ENCODE results near the gene SLC8A2. TPM values are rescaled to one million over a fixed set of nuclear protein-coding genes. Genes with fewer than 3 reads are reported as not detected.

SLC8A2 gene
- total RNA-seq, 2 donors from 2014 or later, result 0.74 to 2.3 TPM

GRCh38 chr19:47476438-47476972 lies 4.8 kb upstream of the SLC8A2 start:
- H3K4me3 ChIP-seq, result no peak overlapping the region
- H3K9me3 ChIP-seq, result no peaks in the 10 kb centered on the region
- H3K27me3 ChIP-seq, result peaks cover 6% of the 10 kb centered on the region
- no peak overlapping the region for H3K27ac ChIP-seq
- H3K36me3 ChIP-seq, result no peaks in the 10 kb centered on the region
- no peak for DNase-seq
- intact Hi-C loops (cut with DNase I), result no loop called here
- TF ChIP-seq, protein P1, sequence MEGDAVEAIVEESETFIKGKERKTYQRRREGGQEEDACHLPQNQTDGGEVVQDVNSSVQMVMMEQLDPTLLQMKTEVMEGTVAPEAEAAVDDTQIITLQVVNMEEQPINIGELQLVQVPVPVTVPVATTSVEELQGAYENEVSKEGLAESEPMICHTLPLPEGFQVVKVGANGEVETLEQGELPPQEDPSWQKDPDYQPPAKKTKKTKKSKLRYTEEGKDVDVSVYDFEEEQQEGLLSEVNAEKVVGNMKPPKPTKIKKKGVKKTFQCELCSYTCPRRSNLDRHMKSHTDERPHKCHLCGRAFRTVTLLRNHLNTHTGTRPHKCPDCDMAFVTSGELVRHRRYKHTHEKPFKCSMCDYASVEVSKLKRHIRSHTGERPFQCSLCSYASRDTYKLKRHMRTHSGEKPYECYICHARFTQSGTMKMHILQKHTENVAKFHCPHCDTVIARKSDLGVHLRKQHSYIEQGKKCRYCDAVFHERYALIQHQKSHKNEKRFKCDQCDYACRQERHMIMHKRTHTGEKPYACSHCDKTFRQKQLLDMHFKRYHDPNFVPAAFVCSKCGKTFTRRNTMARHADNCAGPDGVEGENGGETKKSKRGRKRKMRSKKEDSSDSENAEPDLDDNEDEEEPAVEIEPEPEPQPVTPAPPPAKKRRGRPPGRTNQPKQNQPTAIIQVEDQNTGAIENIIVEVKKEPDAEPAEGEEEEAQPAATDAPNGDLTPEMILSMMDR (IDR thresholded peaks at IDR 0.05), result no peak
- H3K9ac ChIP-seq (ENCODE audit: low read depth in 2 of 2, low read length in 2 of 2), result no peak overlapping the region
- H3K4me1 ChIP-seq, result no peaks in the 10 kb centered on the region

GRCh38 chr19:47475465-47475864 lies 3.8 kb upstream of the SLC8A2 start:
- TF ChIP-seq, protein P1 (IDR thresholded peaks at IDR 0.05), result no peak
- Histone ChIP-seq H3K27me3 (peaks cover 13% of the 10 kb centered on the region), H3K27ac (no peak overlapping the region), H3K4me1 (no peaks in the 10 kb centered on the region), H3K36me3 (no peaks in the 10 kb centered on the region), H3K9me3 (no peaks in the 10 kb centered on the region), H3K4me3 (no peak overlapping the region), H3K9ac (ENCODE audit: low read depth in 2 of 2, low read length in 2 of 2) (no peak overlapping the region)
- DNase-seq, result no peak
- intact Hi-C loops (cut with DNase I), result no loop called here

DNA sequence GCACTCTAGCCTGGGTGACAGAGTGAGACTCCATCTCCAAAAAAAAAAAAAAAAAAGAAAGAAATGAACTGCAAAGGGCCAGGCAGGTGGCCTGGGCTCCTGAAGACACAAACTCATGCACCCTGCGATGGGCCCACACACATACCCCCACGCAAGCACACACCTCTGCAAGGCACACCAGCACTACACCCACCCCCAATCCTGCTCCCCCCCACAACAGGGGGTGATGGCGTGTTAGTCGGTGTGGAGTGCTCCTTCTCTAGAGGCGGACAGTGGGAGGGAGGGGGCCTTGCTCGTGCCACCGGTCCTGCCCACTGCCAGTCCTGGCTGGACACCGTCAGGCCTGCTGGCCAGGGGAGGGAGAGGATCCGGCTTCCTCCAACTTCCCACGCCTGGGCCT lies 1.6 kb upstream of the SLC8A2 start:
- Histone ChIP-seq H3K9ac (ENCODE audit: low read depth in 2 of 2, low read length in 2 of 2) (no peak overlapping the region), H3K36me3 (no peaks in the 10 kb centered on the region), H3K9me3 (no peaks in the 10 kb centered on the region), H3K4me3 (no peak overlapping the region), H3K27me3 (peaks cover 23% of the 10 kb centered on the region), H3K4me1 (no peaks in the 10 kb centered on the region), H3K27ac (no peak overlapping the region)
- no peak for DNase-seq
- intact Hi-C loops (cut with DNase I), result no loop called here
- TF ChIP-seq, protein P1 (IDR thresholded peaks at IDR 0.05), result no peak

DNA sequence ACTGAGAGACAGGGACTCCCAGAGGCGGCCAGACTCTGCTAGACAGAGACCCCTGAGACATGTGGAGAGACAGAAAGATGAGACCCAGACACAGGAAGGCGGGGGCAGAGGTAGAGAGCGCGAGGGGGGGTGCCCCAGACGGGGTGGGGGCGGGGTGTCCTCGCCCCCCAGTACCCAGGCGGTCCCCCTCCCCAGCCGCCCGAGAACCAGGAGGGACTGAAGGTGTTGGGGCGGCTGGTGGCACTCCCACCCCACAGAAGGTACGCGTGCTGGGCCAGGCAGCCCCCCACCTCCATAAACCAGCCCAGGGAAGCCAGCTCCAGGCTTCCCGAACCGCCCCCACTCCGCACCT lies 336 bp downstream of the SLC8A2 start:
- no peaks in the 10 kb centered on the region for H3K4me1 ChIP-seq
- H3K27ac ChIP-seq, result no peak overlapping the region
- H3K27me3 ChIP-seq, result peaks cover 23% of the 10 kb centered on the region
- no peak for DNase-seq
- TF ChIP-seq, protein P1 (IDR thresholded peaks at IDR 0.05), result no peak
- no peaks in the 10 kb centered on the region for H3K36me3 ChIP-seq
- intact Hi-C loops (cut with DNase I), result no loop called here
- no peak overlapping the region for H3K9ac ChIP-seq (ENCODE audit: low read depth in 2 of 2, low read length in 2 of 2)
- no peaks in the 10 kb centered on the region for H3K9me3 ChIP-seq
- no peak overlapping the region for H3K4me3 ChIP-seq

- Histone ChIP-seq H3K4me3 (no peak overlapping the region), H3K4me1 (no peaks in the 10 kb centered on the region), H3K27ac (no peak overlapping the region), H3K9me3 (no peaks in the 10 kb centered on the region), H3K27me3 (peaks cover 23% of the 10 kb centered on the region), H3K9ac (ENCODE audit: low read depth in 2 of 2, low read length in 2 of 2) (no peak overlapping the region), H3K36me3 (no peaks in the 10 kb centered on the region)
- DNase-seq, result no peak
- TF ChIP-seq, protein P1 (IDR thresholded peaks at IDR 0.05), result no peak
- intact Hi-C loops (cut with DNase I), result no loop called here
Observed at GRCh38 chr19:47470447-47471195, 1.1 kb downstream of the SLC8A2 start.
